HepG2 (cell line): ENCODE data around the gene GDPD5. TPM values are rescaled to one million over a fixed set of nuclear protein-coding genes. Genes with fewer than 3 reads are reported as not detected.

ENCODE experiments used
- ATAC-seq: fragments of 200-7000 bp; cut with Tn5 transposase; 3 replicates; pipeline ENCODE4 v1.9.1; 2020; ENCODE audit warnings: mild to moderate bottlenecking, moderate library complexity
- BruUV-seq: library from RNA; stranded (reverse); fragments of 400-500 nt; replicated peaks from 2 replicates; lab custom pipeline; 2021; lab: Mats Ljungman, UMichigan
- CTCF ChIA-PET: fragments of 300-600 bp; formaldehyde crosslinking; extraction: SDS; loops from one replicate; lab custom pipeline; 2021; ENCODE audit warnings: low total read pairs, inconsistent platforms, low intra/inter-chr PET ratio; lab: Yijun Ruan, JAX
- POLR2A ChIA-PET: fragments of 350-600 bp; sonication (Branson Sonifier 250); formaldehyde crosslinking; loops from one replicate; lab custom pipeline; 2020; ENCODE audit warnings: antibody characterized with exemption, inconsistent platforms; lab: Yijun Ruan, JAX
- DNase-seq: peaks from one replicate; pipeline ENCODE4 v3.0.0-alpha.2; 2015; ENCODE audit warnings: low spot score
- FAIRE-seq: peaks from 3 replicates; lab custom pipeline; 2011; peaks lifted over from hg19 to GRCh38; lab: Jason Lieb, UNC
- H2AFZ ChIP-seq: one replicate; pipeline ENCODE4 v1.6.1; 2011; ENCODE audit warnings: low read length, inconsistent platforms
- H3K27ac ChIP-seq: fragments of 300-600 bp; 3 replicates; pipeline ENCODE4 v1.8.0; 2011; ENCODE audit warnings: mixed run types, mild to moderate bottlenecking, mixed read lengths, low read length, inconsistent platforms; ENCODE audit not compliant: insufficient read depth; ENCODE audit errors: extremely low read length
- H3K27me3 ChIP-seq, 2 experiments: fragments of 200-600 bp in 1 of 2; 2 replicates in 1 of 2; 3 replicates in 1 of 2; pipeline versions ENCODE4 v1.6.0 to v1.8.0; 2011; ENCODE audit warnings: low read length in 2 of 2, mild to moderate bottlenecking in 2 of 2, moderate library complexity in 2 of 2, inconsistent platforms in 1 of 2; ENCODE audit not compliant: insufficient read depth in 2 of 2, control insufficient read depth in 1 of 2
- H3K36me3 ChIP-seq, 2 experiments: fragments of 200-600 bp in 1 of 2; replicated peaks in 1 of 2; 2 replicates in 1 of 2; 3 replicates in 1 of 2; pipeline versions ENCODE4 v1.5.1 to v1.8.0; 2011; ENCODE audit warnings: low read length in 2 of 2, inconsistent platforms in 1 of 2; ENCODE audit not compliant: insufficient read depth in 2 of 2, control insufficient read depth in 1 of 2
- H3K4me1 ChIP-seq: 2 replicates; pipeline ENCODE4 v1.5.1; 2012; ENCODE audit warnings: low read length, inconsistent platforms; ENCODE audit not compliant: insufficient read depth
- H3K4me2 ChIP-seq: 2 replicates; pipeline ENCODE4 v1.6.0; 2011; ENCODE audit warnings: low read depth, low read length, inconsistent platforms
- H3K4me3 ChIP-seq, 3 experiments: fragments of 200-600 bp in 1 of 3; sonication (generic), shearing (Covaris generic) in 1 of 3; replicated peaks in 1 of 3; 2 replicates each; pipeline ENCODE4 v1.5.1; 2011 to 2016; ENCODE audit warnings: low read length in 3 of 3, inconsistent platforms in 2 of 3, low read depth in 2 of 3, mild to moderate bottlenecking in 2 of 3, control low read depth in 1 of 3, mixed read lengths in 1 of 3; ENCODE audit not compliant: insufficient read depth in 1 of 3
- H3K79me2 ChIP-seq: one replicate; pipeline ENCODE4 v1.6.1; 2011; ENCODE audit warnings: low read length, inconsistent platforms; ENCODE audit not compliant: insufficient read depth
- H3K9ac ChIP-seq: 2 replicates; pipeline ENCODE4 v1.6.0; 2011; ENCODE audit warnings: mild to moderate bottlenecking, low read depth, low read length, inconsistent platforms; ENCODE audit not compliant: insufficient read depth
- H3K9me3 ChIP-seq: 2 replicates; pipeline ENCODE4 v1.5.1; 2012; ENCODE audit warnings: mild to moderate bottlenecking, low read length
- H4K20me1 ChIP-seq: 2 replicates; pipeline ENCODE4 v1.6.0; 2011; ENCODE audit warnings: inconsistent platforms, mild to moderate bottlenecking, low read length, moderate library complexity; ENCODE audit not compliant: insufficient read depth
- DPF2 ChIP-seq: sonication (generic); formaldehyde crosslinking; IDR thresholded peaks from 2 replicates; pipeline ENCODE4 v1.4.0; 2020; ENCODE audit warnings: mild to moderate bottlenecking, low read depth, missing genetic modification reagents, borderline replicate concordance
- EZH2 ChIP-seq: conservative IDR thresholded peaks from 2 replicates; pipeline ENCODE4 v1.6.1; 2012; ENCODE audit warnings: mild to moderate bottlenecking, low read depth, low read length, moderate library complexity
- FOXM1 ChIP-seq: sonication (generic); formaldehyde crosslinking; IDR thresholded peaks from 2 replicates; pipeline ENCODE4 v1.5.0; 2020; ENCODE audit warnings: missing genetic modification reagents
- GATAD1 ChIP-seq: IDR thresholded peaks from 2 replicates; pipeline ENCODE4 v1.6.1; 2016; ENCODE audit warnings: missing genetic modification reagents, missing compliant biosample characterization
- KIAA2018 ChIP-seq: sonication (generic); formaldehyde crosslinking; IDR thresholded peaks from 2 replicates; pipeline ENCODE4 v1.5.0; 2020; ENCODE audit warnings: mild to moderate bottlenecking, missing genetic modification reagents, borderline replicate concordance
- MTA3 ChIP-seq: sonication (generic); formaldehyde crosslinking; IDR thresholded peaks from 2 replicates; pipeline ENCODE4 v1.4.0; 2020; ENCODE audit warnings: missing genetic modification reagents
- SMC3 ChIP-seq: IDR thresholded peaks from 2 replicates; pipeline ENCODE4 v1.6.1; 2011; ENCODE audit warnings: low read length, improper control_type of control experiment
- SMYD3 ChIP-seq: sonication (generic); formaldehyde crosslinking; IDR thresholded peaks from 2 replicates; pipeline ENCODE4 v1.8.1; 2023; ENCODE audit warnings: mild to moderate bottlenecking, missing genetic modification reagents
- ZFY ChIP-seq: sonication (generic); formaldehyde crosslinking; IDR thresholded peaks from 2 replicates; pipeline ENCODE4 v1.4.0; 2020; ENCODE audit warnings: missing genetic modification reagents
- ZNF687 ChIP-seq: sonication (generic); formaldehyde crosslinking; IDR thresholded peaks from 2 replicates; pipeline ENCODE4 v1.5.1; 2020; ENCODE audit warnings: mild to moderate bottlenecking, missing genetic modification reagents, moderate library complexity
- WGBS: methylation state at CpG from one replicate; pipeline ENCODE4 v1.1.6; 2017; ENCODE audit warnings: low lambda C conversion rate; 5-methylcytosine and 5-hydroxymethylcytosine counted together
- in situ Hi-C: cut with HindIII; loops from 2 replicates; pipeline ENCODE4 v1.10.0; 2017; ENCODE audit warnings: low pct_unique_long_range_greater_than_20kb; ENCODE audit not compliant: extremely low pct_ligation_motif_present
- intact Hi-C: fragments of 100-400 bp; cut with micrococcal nuclease; formaldehyde crosslinking; loops from one replicate; pipeline ENCODE4 v1.10.0; 2022; ENCODE audit not compliant: unreplicated experiment
- polyA plus RNA-seq, 8 experiments: library from polyadenylated mRNA; depleted of rRNA in 3 of 8; stranded (reverse) in 7 of 8; unstranded in 1 of 8; fragments of >200 nt; fragmentation: Illumina TruSeq in 4 of 8; extraction: Trizol in 4 of 8; gene quantifications; 2 replicates each; pipeline versions ENCODE4 v1.2.1 to v1.2.3, GENCODE V29; 2011 to 2016; ENCODE audit warnings: low read depth in 4 of 8, missing spikeins in 1 of 8, mixed read lengths in 1 of 8; ENCODE audit not compliant: insufficient read depth in 1 of 8
- total RNA-seq, 5 experiments: library from RNA; depleted of rRNA; stranded (reverse); fragments of >200 nt; fragmentation: Illumina TruSeq; extraction: Trizol; gene quantifications; 2 replicates each; pipeline ENCODE4 v1.2.3, GENCODE V29; 2016; ENCODE audit warnings: low read depth in 1 of 5

Gene GDPD5
- total and polyA plus RNA-seq, 2 of the 13 experiments (the other 11 are each of a cell fraction or from before 2014, with no cell fraction given), result 55.0 to 67.5 TPM

- FAIRE-seq, result no peak
Observed at GRCh38 chr11:75430714-75431532, 94.8 kb downstream of the GDPD5 start.

More at GRCh38 chr11:75430714-75431532, 94.8 kb downstream of the GDPD5 start:
- CTCF ChIA-PET, result no interaction called here
- Histone ChIP-seq H3K27ac (no peak overlapping the region), H3K27me3 (peaks cover 3 to 25% of the 10 kb centered on the region in 2 experiments; a peak in 4 of 5 replicates), H4K20me1 (no peaks in the 10 kb centered on the region), H3K9me3 (no peaks in the 10 kb centered on the region), H3K4me1 (peaks cover 37% of the 10 kb centered on the region), H3K4me2 (peak overlapping the region; percentile 19; the same call in 1 of the 2 replicates), H3K4me3 (peak overlapping the region in 1 of 3 experiments; percentile 35; a peak in 1 of 6 replicates), H2AFZ (no peak overlapping the region), H3K36me3 (peaks cover 1 to 14% of the 10 kb centered on the region in 2 experiments; a peak in 1 of 5 replicates), H3K9ac (no peak overlapping the region), H3K79me2 (no peaks in the 10 kb centered on the region)
- no TSS peak for BruUV-seq
- WGBS, result 61% methylated on average over 23 of the region's 32 CpGs
- POLR2A ChIA-PET, result interaction anchor here (1.4 kb wide), 1 partner anchor 9 kb away, joined by 4 read pairs; no protein-coding TSS in a partner anchor
- TF ChIP-seq DPF2 (no peak), ZFY (CRISPR knock-in tag) (0 out of 2 replicates have a peak, but pooled peaks have one; percentile 2), FOXM1 (no peak), SMYD3 (CRISPR knock-in tag) (no peak), SMC3 (no peak), MTA3 (CRISPR knock-in tag) (no peak), GATAD1 (CRISPR knock-in tag) (no peak), EZH2 (peak; percentile 52; the same call in 1 of the 2 replicates), KIAA2018 (CRISPR knock-in tag) (no peak), ZNF687 (0 out of 2 replicates have a peak, but pooled peaks have one; percentile 1)
- in situ Hi-C loops, result no loop called here
- intact Hi-C loops, result no loop called here
- ATAC-seq (peak; percentile 6; the same call in 2 of the 3 replicates), DNase-seq (no peak)
